ENCODE results near the gene MOCOS. TPM values are rescaled to one million over a fixed set of nuclear protein-coding genes. Genes with fewer than 3 reads are reported as not detected.
A peak's percentile ranks its signal among the peaks of the same experiment; 100 is the strongest.

The MOCOS gene
- 4.2 to 5.3 TPM (median 4.8 TPM) in 3 replicates for total RNA-seq (2021)
- Bru-seq, nascent RNA = percentile 55 among the genes with signal in this experiment
- long read RNA-seq, experiment 1, full-length matches to known transcripts = 5 of 22 reads
- long read RNA-seq, experiment 1, partial matches to known transcripts = 5 of 22 reads
- long read RNA-seq, experiment 1, other reads (novel, unspliced or antisense) = 12 of 22 reads
- long read RNA-seq, experiment 2, full-length matches to known transcripts = 2 of 19 reads
- long read RNA-seq, experiment 2, partial matches to known transcripts = 0 of 19 reads
- long read RNA-seq, experiment 2, other reads (novel, unspliced or antisense) = 17 of 19 reads
- long read RNA-seq, experiment 3, partial matches to known transcripts = 0 of 1 reads
- long read RNA-seq, experiment 3, other reads (novel, unspliced or antisense) = 1 of 1 reads

GRCh38 chr18:36187193-36187825 is at the start of gene MOCOS:
Gene MOCOS (plus strand): TSS chr18:36187497. CDS start chr18:36187540, 43 bp downstream.
- Mint-ChIP-seq H3K27me3 (ENCODE audit: low read depth) (peaks cover 51% of the 10 kb centered on the region), H3K9me3 (no peaks in the 10 kb centered on the region), H3K4me3 (peak within 1 kb of the TSS; percentile 80), H3K27ac (peak within 1 kb of the TSS; percentile 74; the same call in 1 of the 2 replicates), H3K4me1 (peaks cover 23% of the 10 kb centered on the region), H3K36me3 (peaks cover 5% of the 10 kb centered on the region; the same call in 1 of the 2 replicates)
- ChIA-PET CTCF (interaction anchor here (1.9 to 4.6 kb wide), 4 partner anchors 7 to 237 kb away, joined by 6 to 29 read pairs (median 13); no protein-coding TSS in a partner anchor), POLR2A (interaction anchor here (0.6 to 1.9 kb wide), 4 partner anchors 10 to 215 kb away, joined by 3 to 6 read pairs (median 4); partner anchors contain the start of gene FHOD3)
- ATAC-seq (peak; percentile 81), DNase-seq (ENCODE audit: low spot score) (peak; percentile 86)
- 0 out of 2 replicates have a peak, but pooled peaks have one; percentile 22 for TF ChIP-seq E2F4 (CRISPR knock-in tag; IDR thresholded peaks at IDR 0.05; ENCODE audit: borderline replicate concordance, low read depth)
- TF ChIP-seq, protein P1, sequence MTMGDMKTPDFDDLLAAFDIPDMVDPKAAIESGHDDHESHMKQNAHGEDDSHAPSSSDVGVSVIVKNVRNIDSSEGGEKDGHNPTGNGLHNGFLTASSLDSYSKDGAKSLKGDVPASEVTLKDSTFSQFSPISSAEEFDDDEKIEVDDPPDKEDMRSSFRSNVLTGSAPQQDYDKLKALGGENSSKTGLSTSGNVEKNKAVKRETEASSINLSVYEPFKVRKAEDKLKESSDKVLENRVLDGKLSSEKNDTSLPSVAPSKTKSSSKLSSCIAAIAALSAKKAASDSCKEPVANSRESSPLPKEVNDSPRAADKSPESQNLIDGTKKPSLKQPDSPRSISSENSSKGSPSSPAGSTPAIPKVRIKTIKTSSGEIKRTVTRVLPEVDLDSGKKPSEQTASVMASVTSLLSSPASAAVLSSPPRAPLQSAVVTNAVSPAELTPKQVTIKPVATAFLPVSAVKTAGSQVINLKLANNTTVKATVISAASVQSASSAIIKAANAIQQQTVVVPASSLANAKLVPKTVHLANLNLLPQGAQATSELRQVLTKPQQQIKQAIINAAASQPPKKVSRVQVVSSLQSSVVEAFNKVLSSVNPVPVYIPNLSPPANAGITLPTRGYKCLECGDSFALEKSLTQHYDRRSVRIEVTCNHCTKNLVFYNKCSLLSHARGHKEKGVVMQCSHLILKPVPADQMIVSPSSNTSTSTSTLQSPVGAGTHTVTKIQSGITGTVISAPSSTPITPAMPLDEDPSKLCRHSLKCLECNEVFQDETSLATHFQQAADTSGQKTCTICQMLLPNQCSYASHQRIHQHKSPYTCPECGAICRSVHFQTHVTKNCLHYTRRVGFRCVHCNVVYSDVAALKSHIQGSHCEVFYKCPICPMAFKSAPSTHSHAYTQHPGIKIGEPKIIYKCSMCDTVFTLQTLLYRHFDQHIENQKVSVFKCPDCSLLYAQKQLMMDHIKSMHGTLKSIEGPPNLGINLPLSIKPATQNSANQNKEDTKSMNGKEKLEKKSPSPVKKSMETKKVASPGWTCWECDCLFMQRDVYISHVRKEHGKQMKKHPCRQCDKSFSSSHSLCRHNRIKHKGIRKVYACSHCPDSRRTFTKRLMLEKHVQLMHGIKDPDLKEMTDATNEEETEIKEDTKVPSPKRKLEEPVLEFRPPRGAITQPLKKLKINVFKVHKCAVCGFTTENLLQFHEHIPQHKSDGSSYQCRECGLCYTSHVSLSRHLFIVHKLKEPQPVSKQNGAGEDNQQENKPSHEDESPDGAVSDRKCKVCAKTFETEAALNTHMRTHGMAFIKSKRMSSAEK (CRISPR knock-in tag; IDR thresholded peaks at IDR 0.05; ENCODE audit: borderline replicate concordance) = no peak
- peak; percentile 67; the same call in 1 of the 2 replicates for TF ChIP-seq E2F1 (CRISPR knock-in tag; IDR thresholded peaks at IDR 0.05)
- TF ChIP-seq ZNF317 (CRISPR knock-in tag; IDR thresholded peaks at IDR 0.05; ENCODE audit: borderline replicate concordance, low read depth) = peak; percentile 59; the same call in 1 of the 2 replicates
- no peak for TF ChIP-seq STAT6 (CRISPR knock-in tag; conservative IDR thresholded peaks at IDR 0.05; ENCODE audit: low read depth)
- TF ChIP-seq ZBTB21 (CRISPR knock-in tag; IDR thresholded peaks at IDR 0.05; ENCODE audit: borderline replicate concordance) = 0 out of 2 replicates have a peak, but pooled peaks have one; percentile 58
- TF ChIP-seq CREM (CRISPR knock-in tag; IDR thresholded peaks at IDR 0.05) = peak; percentile 58; the same call in 1 of the 2 replicates
- TF ChIP-seq CBFB (CRISPR knock-in tag; IDR thresholded peaks at IDR 0.05; ENCODE audit: low read depth) = no peak
- no peak for TF ChIP-seq ZNF396 (CRISPR knock-in tag; IDR thresholded peaks at IDR 0.05; ENCODE audit: borderline replicate concordance)
- peak; percentile 66 for TF ChIP-seq SP1 (CRISPR knock-in tag; conservative IDR thresholded peaks at IDR 0.05)
- peak; percentile 39; the same call in 1 of the 2 replicates for TF ChIP-seq IRF1 (CRISPR knock-in tag; IDR thresholded peaks at IDR 0.05)
- TF ChIP-seq CREB1 (CRISPR knock-in tag; IDR thresholded peaks at IDR 0.05) = peak; percentile 75; the same call in 1 of the 2 replicates
- TF ChIP-seq TEAD4 (CRISPR knock-in tag; IDR thresholded peaks at IDR 0.05) = 0 out of 2 replicates have a peak, but pooled peaks have one; percentile 5
- TF ChIP-seq, protein P2, sequence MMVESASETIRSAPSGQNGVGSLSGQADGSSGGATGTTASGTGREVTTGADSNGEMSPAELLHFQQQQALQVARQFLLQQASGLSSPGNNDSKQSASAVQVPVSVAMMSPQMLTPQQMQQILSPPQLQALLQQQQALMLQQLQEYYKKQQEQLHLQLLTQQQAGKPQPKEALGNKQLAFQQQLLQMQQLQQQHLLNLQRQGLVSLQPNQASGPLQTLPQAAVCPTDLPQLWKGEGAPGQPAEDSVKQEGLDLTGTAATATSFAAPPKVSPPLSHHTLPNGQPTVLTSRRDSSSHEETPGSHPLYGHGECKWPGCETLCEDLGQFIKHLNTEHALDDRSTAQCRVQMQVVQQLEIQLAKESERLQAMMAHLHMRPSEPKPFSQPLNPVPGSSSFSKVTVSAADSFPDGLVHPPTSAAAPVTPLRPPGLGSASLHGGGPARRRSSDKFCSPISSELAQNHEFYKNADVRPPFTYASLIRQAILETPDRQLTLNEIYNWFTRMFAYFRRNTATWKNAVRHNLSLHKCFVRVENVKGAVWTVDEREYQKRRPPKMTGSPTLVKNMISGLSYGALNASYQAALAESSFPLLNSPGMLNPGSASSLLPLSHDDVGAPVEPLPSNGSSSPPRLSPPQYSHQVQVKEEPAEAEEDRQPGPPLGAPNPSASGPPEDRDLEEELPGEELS (CRISPR knock-in tag; IDR thresholded peaks at IDR 0.05) = peak; percentile 35; the same call in 1 of the 2 replicates
- TF ChIP-seq, protein P3, sequence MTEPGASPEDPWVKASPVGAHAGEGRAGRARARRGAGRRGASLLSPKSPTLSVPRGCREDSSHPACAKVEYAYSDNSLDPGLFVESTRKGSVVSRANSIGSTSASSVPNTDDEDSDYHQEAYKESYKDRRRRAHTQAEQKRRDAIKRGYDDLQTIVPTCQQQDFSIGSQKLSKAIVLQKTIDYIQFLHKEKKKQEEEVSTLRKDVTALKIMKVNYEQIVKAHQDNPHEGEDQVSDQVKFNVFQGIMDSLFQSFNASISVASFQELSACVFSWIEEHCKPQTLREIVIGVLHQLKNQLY (CRISPR knock-in tag; IDR thresholded peaks at IDR 0.05) = no peak
- TF ChIP-seq ZNF219 (CRISPR knock-in tag; IDR thresholded peaks at IDR 0.05; ENCODE audit: borderline replicate concordance) = 0 out of 2 replicates have a peak, but pooled peaks have one; percentile 28
- TF ChIP-seq, protein P4, sequence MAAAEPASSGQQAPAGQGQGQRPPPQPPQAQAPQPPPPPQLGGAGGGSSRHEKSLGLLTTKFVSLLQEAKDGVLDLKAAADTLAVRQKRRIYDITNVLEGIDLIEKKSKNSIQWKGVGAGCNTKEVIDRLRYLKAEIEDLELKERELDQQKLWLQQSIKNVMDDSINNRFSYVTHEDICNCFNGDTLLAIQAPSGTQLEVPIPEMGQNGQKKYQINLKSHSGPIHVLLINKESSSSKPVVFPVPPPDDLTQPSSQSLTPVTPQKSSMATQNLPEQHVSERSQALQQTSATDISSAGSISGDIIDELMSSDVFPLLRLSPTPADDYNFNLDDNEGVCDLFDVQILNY (CRISPR knock-in tag; IDR thresholded peaks at IDR 0.05) = peak; percentile 90; the same call in 1 of the 2 replicates
- TF ChIP-seq, protein P5, sequence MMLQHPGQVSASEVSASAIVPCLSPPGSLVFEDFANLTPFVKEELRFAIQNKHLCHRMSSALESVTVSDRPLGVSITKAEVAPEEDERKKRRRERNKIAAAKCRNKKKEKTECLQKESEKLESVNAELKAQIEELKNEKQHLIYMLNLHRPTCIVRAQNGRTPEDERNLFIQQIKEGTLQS (CRISPR knock-in tag; conservative IDR thresholded peaks at IDR 0.05) = no peak
